GM19240 (cell line): ENCODE results near the gene MED27.

Source experiments
- DNase-seq: peaks from one replicate; pipeline ENCODE4 v3.0.0; 2011; ENCODE audit warnings: low spot score; ENCODE audit not compliant: insufficient read length

Gene MED27

DNA sequence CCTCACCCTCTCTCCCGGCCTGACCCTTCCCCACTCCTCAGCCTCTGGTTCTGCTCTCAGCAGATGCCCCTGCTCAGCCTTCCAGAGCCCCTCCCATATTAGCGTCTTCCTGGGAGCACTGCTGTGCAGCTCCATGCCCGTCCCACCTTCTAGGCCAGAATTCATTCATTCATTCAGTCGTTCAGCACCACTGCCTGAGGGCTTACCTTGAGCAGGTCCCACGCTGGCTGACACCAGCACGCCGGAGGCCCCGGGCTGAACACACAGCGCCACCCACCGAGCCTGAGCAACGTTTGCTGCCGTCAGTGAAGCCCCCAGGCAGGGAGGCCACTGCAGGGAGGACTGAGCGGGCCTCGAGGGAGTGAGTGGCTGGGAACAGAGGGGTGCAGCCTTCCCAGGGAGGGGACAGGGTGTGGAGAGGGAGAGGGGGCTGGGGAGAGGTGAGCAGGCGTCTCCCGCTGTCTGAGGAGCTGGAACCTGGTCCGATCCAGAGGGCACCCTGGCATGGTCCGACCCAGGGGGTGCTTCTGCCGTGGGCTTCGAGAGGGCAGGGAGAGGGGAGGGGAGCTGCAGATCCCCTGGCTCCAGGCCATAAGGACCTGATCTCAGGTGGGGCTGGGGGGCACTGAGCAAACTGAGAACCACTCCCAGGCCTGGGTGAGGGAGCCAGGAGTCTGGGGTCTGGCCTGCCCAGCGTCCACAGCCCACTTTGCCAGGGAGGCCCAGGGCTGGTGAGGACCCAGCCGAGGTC, 241.0 kb downstream of the MED27 start:
- no peak for DNase-seq

DNA sequence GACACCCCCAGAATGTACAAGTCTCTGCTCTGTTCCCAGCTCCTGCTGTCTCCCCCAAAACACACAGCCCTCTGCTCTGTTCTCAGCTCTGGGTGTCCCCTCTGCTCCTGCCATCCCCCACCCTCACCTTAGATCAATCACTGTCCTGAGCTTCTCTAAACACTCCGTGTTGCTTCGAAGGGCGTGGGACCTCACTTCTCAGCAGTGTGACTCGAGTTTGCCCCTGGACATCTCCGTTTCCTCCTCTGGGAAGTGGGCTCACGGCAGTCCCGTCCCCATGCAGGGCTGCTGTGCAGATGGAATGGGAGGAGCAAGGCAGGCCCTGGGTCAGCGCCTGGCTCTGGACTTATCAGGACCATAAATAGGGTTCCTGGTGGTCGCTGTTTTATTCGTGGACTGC, 241.8 kb downstream of the MED27 start:
- no peak for DNase-seq

DNA sequence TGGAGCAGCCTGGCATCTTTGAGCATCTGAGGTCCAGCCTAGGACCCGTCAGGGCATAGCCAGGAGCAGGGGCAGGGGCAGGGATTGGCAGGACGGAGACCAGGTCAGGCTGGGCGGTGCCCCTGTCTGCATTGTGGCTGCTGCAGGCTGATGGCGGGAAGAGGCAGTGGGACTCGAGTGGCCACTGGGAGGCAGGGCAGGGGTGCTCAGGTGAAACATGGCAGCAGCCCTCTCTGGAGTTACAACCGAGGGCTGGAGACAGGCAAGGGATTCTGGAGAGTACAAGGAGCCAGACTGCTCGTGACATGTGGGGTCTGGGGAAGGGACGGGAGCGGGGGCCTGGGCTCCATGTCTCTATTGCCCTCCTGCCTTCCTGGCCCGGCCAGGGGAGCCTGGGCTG, 242.4 kb downstream of the MED27 start:
- no peak for DNase-seq

DNA sequence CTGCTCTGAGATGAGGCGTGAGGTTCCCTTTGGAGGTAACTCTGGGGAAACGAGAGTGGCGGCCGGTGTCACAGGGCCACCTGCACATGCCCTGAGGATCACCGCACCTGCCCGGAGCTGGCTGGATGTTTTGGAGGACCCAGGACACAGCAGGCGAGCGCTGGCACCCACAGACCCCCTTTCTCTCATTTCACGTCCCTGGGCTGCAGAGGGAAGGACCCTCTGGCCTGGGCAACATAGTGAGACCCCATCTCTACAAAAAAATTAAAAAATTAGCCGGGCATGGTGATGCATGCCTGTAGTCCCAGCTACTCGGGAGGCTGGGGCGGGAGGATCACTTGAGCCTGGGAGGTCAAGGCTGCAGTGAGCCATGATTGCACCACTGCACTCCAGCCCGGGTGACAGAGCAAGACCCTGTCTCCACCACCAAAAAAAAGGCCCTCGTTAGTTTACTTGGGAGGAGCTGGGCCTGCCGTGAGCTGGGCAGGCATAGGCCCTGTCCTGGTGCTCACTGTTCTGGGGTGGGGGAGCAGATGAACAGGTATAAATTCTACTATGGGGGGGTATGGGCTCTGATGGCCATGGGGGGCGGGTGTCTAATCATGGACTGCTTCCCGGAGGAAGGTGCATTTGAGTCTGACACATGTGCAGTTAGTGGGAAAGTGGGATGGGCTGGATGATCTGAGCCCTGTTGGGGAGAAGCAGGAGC, 242.9 kb downstream of the MED27 start:
- no peak for DNase-seq

DNA sequence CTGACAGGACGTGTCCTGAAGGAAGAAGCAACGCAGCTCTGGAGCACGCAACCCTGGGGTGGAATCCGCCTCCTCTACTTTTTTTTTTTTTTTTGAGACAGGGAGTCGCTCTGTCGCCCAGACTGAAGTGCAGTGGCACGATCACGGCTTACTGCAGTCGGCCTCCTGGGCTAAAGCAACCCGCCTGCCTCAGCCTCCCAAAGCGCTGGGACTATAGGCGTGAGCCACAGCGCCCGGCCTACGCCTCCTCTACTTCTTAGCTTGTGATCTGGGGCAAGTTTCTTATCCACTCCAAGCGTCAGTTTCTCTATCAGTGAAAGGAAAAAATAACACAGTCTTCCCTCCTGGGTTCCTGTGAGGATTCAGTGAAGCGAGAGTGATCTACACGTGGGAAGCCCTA, 243.6 kb downstream of the MED27 start:
- no peak for DNase-seq

DNA sequence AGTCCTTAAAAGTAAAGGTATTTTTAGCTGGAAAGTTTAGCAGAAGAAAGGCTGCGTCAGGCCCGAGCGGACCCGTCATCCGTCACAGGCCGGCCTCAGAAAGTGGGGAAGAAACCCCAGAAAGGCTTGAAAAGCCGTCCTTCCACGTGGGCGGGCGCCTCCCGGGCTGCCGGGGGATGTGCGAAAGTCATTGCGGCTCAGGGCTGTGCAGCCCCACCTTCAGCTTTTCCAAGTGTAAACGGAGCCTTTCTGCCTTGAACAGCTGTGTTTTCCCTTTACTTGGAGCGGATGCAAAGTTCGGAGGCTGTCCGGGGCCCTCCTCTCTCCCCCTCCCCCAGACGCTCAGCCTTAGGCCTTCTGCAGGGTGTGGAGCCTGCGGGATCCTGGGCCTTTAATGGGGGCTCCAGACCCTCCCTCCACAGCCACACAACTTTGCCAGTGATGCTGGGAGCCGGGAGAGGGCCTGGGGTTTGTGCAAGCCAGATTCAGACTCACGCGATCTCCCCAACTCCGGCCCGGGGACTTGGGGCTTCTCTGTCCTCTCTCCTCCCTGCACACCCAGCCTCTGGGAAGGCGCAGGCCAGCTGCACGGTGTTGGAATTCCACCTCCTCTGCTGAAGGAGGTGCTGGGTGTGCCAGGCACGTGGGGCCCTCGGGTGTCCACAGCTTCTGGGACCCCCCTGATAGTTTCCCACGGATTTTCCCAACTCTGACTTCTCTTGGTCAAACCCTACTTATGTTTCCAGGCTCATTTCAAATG, 244.3 kb downstream of the MED27 start:
- no peak for DNase-seq

DNA sequence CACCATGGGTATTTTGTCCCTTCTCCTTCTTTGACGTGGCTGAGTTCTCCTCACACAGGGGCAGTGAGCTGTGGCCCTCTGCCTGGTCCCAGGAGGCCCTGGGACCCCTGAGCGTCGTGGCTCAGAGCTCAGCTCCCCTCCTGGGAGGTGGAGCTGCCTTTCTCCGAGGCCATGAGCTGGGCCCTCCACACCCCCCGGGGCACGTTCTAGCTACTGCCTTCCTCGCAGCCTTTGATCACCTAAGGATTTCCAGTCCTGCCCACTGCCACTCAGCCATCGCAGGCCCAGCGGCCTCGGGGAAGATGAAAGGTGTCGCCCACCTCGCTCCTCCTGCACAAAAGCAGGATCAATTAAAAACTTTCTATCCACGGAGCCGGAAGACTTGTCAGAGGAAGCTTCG, 244.9 kb downstream of the MED27 start:
- DNase-seq = no peak

DNA sequence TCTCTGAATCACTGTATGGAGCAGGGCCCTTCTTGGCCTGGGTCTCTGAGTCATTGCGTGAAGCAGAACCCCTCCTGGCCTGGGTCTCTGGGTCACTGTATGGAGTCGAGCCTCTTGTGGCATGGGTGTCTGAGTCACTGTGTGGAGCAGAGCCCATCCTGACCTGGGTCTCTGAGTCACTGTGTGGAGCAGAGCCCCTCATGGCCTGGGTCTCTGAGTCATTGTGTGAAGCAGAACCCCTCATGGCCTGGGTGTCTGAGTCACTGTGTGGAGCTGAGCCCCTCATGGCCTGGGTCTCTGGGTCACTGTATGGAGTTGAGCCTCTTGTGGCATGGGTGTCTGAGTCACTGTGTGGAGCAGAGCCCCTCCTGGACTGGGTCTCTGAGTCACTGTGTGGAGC, 245.8 kb downstream of the MED27 start:
- no peak for DNase-seq

DNA sequence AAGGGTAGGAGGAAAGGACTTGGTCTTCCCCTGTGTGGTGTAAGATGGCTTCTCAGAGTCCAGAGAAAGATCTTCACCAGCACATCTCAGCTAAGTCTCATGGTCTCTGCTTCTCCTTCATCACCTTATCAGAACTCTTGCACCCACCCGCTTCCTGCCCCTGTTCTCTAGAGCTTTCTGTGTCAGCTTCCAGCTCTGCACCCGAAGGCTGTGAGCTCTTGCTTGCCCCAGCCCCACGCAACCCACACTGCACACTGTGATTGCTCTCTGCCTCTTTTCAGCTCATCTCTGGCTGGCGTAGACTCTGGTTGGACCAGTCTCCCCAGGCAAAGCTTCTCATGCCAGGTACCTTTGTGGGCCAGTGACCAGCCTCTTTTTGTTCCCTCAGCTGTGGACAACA, 246.6 kb downstream of the MED27 start:
- DNase-seq = no peak

DNA sequence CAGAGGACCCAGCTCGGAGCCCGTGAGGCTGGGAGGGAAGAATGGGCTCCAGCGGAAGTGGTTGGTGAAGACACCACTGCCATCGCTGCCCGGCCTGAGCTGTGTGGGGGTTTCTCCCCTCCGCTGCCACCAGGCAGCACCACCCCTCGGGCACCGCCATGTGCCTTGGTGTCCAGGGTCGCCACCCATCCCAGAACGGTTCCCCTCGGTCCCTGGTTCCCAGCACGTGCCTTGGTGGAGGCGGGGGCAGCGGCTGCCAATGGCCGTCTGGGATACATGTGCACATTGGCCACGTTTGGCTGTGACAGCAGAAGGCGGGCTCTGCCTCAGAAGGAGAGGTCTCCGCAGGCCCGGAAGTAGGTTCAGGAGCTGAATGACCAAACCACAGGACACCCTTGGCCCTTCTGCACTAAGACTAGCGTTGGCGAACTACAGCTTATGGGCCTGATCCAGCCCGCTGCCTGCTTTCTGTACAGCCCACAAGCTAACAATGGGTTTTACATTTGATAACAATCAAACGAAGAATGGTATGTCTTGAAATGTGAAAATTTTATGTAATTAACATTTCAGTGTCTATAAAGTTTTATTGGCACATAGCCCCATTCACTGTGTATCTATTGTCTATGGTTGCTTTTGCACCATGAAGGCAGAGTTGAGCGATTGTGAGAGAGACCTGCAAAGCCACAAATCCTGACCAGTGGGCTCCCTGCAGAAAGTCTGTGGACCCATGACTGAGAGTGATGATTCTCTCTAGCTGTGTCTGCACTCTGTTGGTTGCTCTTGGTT, 248.1 kb downstream of the MED27 start:
- DNase-seq = no peak

DNA sequence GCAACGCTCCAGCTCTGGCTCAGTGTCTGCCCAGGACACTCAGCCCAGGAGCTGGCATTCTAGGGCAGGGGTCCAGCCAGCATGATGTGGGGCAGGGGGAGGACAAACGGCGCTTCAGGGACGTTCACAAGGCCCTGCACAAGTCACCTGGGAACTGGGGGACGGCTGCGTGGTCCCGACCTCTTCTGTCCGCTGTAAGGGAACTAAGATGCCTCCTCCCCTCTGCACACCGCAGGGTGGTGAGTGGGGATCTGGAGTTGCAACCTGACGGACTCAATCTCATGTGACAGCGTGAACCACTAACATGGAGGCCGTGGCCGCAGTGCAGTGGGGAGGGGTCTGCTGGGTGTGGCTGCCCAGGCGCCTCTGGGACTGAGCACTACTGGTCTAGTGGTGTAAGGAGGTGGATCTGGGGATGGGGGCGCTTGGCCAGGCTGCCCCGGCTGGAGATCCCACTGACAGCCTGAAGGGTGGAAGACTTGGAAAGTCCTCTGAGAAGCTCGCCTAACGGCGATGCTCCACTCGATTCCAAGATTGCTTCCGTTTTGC, 251.8 kb downstream of the MED27 start:
- no peak for DNase-seq

DNA sequence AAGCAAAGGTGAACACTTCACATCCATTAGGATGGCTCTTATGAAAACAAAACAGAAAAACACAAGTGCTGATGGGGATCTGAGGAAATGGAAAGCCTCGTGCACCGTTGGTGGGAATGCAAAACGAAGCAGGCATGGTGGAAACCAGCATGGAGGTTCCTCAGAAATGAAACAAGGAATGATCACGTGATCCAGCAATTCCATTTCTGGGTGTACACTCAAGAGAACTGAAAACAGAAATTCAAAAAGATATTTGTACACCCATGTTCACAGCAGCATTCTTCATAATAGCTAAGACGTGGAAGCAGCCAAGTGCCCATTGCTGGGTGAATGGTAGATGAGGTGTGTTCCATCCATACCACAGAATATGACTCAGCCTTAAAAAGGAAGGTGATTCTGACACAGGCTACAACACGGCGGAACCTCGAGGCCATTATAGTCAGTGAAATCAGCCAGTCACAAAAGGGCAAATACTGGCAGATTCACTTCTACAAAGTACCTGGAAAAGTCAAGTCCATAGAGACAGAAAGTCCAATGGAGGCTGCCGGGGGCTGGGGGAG, 252.6 kb downstream of the MED27 start:
- DNase-seq = no peak

DNA sequence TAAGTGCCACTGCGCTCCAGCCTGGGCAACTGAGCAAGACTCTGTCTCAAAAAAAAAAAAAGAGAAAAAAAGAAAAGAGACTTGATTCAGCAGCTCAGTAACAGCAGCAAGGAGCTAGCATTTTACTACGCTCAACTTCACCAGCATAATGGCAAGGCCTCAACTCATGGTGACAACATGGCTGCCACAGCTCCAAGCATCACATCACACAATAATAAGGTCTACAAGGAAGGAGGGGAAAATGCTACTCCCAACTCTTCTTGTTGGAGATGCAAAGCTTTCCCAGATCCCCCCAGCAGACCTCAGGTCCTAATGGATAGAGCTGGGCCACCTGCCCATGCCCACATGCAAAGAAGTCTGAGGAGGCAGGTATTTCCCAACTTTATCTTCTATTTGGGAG, 253.6 kb downstream of the MED27 start:
- no peak for DNase-seq

DNA sequence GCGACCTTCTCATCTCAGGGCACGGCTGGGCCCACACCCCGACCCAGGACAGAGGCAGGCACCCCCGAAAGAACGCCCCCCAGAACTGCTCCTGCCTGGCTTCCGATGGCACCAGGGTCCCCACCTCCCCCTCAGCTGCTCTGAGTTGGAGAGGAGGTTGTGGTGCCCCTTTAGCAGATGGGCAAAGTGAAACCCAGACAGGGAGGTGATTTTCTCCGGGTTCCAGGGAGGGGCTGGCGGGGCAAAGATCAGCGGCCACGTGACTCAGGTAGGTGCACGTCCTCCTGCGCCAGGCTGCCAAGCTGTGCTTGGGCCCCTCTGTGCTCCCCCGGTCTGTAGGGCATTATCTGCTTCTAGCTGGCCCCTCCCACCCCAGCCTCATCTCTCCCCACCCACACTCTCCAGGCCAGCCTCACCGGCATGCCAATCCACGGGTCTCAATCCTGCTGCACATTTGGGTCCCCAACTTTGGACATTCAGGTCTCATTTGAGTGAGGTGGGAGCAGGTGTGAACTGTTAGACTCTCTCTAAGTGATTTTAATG, 254.6 kb downstream of the MED27 start:
- DNase-seq = no peak

DNA sequence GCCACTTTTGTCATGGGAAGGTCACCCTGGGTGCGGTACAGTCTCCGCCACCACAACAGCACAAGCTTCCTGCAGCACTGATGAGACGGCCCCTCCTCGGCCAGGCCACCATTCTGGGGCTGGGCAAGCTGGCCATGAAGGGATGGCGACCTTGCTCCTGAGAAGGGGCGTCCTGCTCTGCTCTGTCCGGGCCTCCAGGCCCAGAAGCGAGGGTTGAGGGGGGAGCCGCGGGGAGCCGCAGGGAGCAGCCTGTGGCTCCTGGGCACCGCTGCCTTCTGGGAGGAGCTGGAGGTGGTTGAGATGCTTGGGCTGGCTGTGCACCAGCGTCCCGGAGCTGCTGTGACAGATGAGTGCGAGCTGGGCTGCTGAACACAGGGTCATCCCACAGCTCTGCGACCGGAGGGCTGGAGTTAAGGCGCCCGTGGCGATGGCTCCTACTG, 255.5 kb downstream of the MED27 start:
- DNase-seq = no peak

DNA sequence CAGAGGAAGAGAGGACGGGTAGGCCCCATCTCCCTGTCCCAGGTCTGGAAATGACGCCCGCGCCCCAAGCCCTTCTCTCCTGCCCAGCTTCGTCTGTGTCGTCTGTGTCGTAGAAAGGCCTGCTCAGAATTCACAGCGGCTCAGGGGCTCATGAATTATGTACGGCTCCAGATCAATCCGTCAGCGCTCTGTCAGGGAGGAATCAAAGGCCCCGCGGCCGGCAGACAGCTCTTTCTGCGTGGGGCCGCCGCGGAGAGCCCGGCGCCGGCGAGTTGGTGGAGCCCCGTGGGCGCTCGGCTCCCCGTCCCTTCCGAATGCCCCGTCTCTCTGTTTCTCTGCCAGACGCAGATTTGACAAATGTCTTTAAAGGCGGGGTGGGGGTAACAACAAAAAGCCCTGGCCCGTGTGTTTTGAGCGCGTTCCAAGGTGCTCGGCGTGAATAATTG, 255.9 kb downstream of the MED27 start:
- no peak for DNase-seq

DNA sequence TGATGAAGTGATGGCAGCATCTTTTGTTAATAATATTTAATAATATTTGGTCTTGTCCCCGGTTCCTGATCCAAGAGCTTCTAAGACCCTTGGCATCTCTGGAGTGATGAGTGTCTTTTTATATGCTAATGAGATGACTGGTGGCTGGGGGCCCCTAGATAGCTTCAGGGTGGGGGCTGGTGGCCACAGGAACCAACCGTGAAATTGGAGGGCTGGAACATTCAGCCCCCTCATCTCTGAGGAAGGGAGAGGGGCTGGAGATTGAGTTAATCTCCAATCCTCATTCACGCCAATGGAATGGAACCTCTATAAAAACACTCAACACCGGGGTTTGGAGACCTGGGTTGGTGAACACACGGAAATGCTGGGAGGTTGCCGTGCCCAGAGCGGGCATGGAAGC, 261.6 kb downstream of the MED27 start:
- no peak for DNase-seq

DNA sequence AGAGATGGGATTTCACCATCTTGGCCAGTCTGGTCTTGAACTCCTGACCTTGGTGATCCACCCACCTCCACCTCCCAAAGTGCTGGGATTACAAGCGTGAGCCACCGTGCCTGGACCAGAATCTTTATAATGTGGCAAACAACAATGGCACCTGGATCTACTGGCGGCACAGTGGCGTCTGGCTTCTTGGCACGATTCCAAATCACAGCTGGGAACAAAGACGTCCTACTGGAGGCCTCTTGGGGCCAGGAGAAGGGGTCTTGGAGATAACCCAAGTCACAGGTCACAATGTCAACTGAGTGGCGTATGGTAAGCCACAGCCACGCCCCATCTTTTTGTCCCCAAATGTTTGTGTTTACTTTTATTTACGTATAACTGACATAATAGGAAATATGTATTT, 262.0 kb downstream of the MED27 start:
- no peak for DNase-seq

DNA sequence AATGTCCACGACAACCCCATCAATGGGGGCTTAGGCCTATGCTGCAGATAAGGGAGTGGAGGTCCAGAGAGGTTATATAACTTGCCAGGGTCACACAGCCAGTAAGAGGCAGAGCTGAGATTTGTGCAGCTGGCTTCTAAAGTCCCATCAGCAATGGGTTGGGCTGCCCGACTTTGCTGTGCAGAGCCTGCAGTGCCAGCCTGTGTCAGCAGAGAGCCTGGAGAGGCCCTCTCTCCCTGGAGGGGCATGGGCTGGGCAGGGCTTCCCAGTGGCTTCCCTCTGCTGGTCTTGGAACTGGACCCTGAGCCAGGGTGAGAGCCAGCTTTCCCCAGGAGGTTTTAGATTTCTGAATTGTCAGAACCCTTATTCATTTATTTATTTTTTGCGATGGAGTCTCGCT, 262.6 kb downstream of the MED27 start:
- no peak for DNase-seq
